Smooth muscle cell (in vitro differentiated cells): ENCODE measurements around the gene C20orf202. TPM values are rescaled to one million over a fixed set of nuclear protein-coding genes. Genes with fewer than 3 reads are reported as not detected.

Experiments used
- DNase-seq: peaks from one replicate; lab custom pipeline; 2025; ENCODE audit not compliant: unreplicated experiment; lab: John Stamatoyannopoulos, UW
- H2AFZ ChIP-seq: fragments of 200-600 bp; sonication (generic); 2 replicates; pipeline ENCODE4 v1.6.0; 2016; ENCODE audit warnings: antibody characterized with exemption, low read depth, mild to moderate bottlenecking
- H3F3A ChIP-seq: fragments of 200-600 bp; sonication (generic); 2 replicates; pipeline ENCODE4 v1.6.0; 2017; ENCODE audit warnings: antibody characterized with exemption, low read depth
- H3K27ac ChIP-seq: fragments of 200-600 bp; sonication (generic); 2 replicates; pipeline ENCODE4 v1.5.1; 2016; ENCODE audit warnings: low read depth, mild to moderate bottlenecking
- H3K27me3 ChIP-seq: fragments of 200-600 bp; sonication (generic); 2 replicates; pipeline ENCODE4 v1.6.1; 2016; ENCODE audit warnings: low read depth, mild to moderate bottlenecking
- H3K36me3 ChIP-seq: fragments of 200-600 bp; sonication (generic); 2 replicates; pipeline ENCODE4 v1.5.1; 2016; ENCODE audit warnings: low read depth
- H3K4me1 ChIP-seq: fragments of 200-600 bp; sonication (generic); 2 replicates; pipeline ENCODE4 v1.5.1; 2016; ENCODE audit warnings: low read depth
- H3K4me2 ChIP-seq: fragments of 200-600 bp; sonication (generic); 2 replicates; pipeline ENCODE4 v1.6.0; 2016; ENCODE audit warnings: mild to moderate bottlenecking
- H3K4me3 ChIP-seq: fragments of 200-600 bp; sonication (generic); 2 replicates; pipeline ENCODE4 v1.5.1; 2016; ENCODE audit warnings: mild to moderate bottlenecking
- H3K79me2 ChIP-seq: fragments of 200-600 bp; sonication (generic); 2 replicates; pipeline ENCODE4 v1.6.0; 2016; ENCODE audit warnings: low read depth, mild to moderate bottlenecking
- H3K9ac ChIP-seq: fragments of 200-600 bp; sonication (generic); 2 replicates; pipeline ENCODE4 v1.6.0; 2016; ENCODE audit warnings: low read depth
- H3K9me3 ChIP-seq: fragments of 200-600 bp; sonication (generic); replicated peaks from 2 replicates; pipeline ENCODE4 v1.5.1; 2016; ENCODE audit warnings: low read depth
- H4K20me1 ChIP-seq: fragments of 200-600 bp; sonication (generic); 2 replicates; pipeline ENCODE4 v1.6.0; 2016; ENCODE audit warnings: low read depth
- WGBS: methylation state at CpG from one replicate; pipeline ENCODE4 v1.1.7; 2016; ENCODE audit warnings: low lambda C conversion rate; 5-methylcytosine and 5-hydroxymethylcytosine counted together
- polyA plus RNA-seq: library from polyadenylated mRNA; unstranded; fragments of >200 nt; fragmentation: Nextera tagmentation; extraction: Ambion mirVana; gene quantifications from 2 replicates; pipeline ENCODE4 v1.2.1, GENCODE V29; 2016
- total RNA-seq: library from RNA; depleted of rRNA; stranded (reverse); fragments of >200 nt; gene quantifications from 2 replicates; pipeline ENCODE4 v1.2.3, GENCODE V29; 2014
- TF ChIP-seq, protein P1 (sequence below): fragments of 200-600 bp; sonication (generic); IDR thresholded peaks from 2 replicates; pipeline ENCODE4 v1.5.1; 2017; ENCODE audit warnings: borderline replicate concordance, mild to moderate bottlenecking, antibody characterized with exemption; ENCODE audit not compliant: insufficient read depth, poor library complexity, severe bottlenecking

The C20orf202 gene
- total and polyA plus RNA-seq, 2 experiments from 2014 or later = not detected

- Histone ChIP-seq H3K27me3 (peaks cover 41% of the 10 kb centered on the region), H3K27ac (no peak overlapping the region)
- TF ChIP-seq, protein P1, sequence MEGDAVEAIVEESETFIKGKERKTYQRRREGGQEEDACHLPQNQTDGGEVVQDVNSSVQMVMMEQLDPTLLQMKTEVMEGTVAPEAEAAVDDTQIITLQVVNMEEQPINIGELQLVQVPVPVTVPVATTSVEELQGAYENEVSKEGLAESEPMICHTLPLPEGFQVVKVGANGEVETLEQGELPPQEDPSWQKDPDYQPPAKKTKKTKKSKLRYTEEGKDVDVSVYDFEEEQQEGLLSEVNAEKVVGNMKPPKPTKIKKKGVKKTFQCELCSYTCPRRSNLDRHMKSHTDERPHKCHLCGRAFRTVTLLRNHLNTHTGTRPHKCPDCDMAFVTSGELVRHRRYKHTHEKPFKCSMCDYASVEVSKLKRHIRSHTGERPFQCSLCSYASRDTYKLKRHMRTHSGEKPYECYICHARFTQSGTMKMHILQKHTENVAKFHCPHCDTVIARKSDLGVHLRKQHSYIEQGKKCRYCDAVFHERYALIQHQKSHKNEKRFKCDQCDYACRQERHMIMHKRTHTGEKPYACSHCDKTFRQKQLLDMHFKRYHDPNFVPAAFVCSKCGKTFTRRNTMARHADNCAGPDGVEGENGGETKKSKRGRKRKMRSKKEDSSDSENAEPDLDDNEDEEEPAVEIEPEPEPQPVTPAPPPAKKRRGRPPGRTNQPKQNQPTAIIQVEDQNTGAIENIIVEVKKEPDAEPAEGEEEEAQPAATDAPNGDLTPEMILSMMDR = no peak
Measured at GRCh38 chr20:1187605-1188171, 15.6 kb upstream of the C20orf202 start.

DNA sequence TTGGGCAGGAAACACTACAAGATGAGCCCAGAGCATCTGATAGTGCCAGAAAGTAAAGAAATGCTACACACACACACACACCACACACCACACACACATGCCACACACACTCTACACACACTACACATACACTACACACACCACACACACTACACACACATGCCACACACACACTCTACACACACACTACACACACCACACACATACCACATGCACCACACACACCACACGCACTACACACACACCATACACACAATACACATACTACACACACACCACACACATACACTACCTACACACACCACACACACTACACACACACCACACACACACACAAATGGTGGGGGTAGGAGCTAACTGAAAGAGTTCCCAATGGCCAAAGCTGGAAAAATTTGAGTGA is 14.9 kb upstream of the C20orf202 start:
- TF ChIP-seq, protein P1 = no peak
- Histone ChIP-seq H3K9me3 (no peaks in the 10 kb centered on the region), H3F3A (no peaks in the 10 kb centered on the region), H3K4me3 (no peak overlapping the region), H3K79me2 (no peaks in the 10 kb centered on the region), H4K20me1 (no peaks in the 10 kb centered on the region), H3K36me3 (no peaks in the 10 kb centered on the region), H3K4me2 (no peak overlapping the region), H3K4me1 (no peaks in the 10 kb centered on the region), H3K27ac (no peak overlapping the region), H3K9ac (no peak overlapping the region), H3K27me3 (peaks cover 34% of the 10 kb centered on the region), H2AFZ (no peak overlapping the region)
- WGBS = 100% methylated on average over 1 of the region's 1 CpG
- DNase-seq = no peak

More at GRCh38 chr20:1187605-1188171, 15.6 kb upstream of the C20orf202 start:
- Histone ChIP-seq H3K9ac (no peak overlapping the region), H3K4me3 (no peak overlapping the region), H3K36me3 (no peaks in the 10 kb centered on the region), H3K9me3 (no peaks in the 10 kb centered on the region), H3K4me2 (no peak overlapping the region), H2AFZ (no peak overlapping the region), H3K79me2 (no peaks in the 10 kb centered on the region), H4K20me1 (no peaks in the 10 kb centered on the region), H3F3A (no peaks in the 10 kb centered on the region), H3K4me1 (no peaks in the 10 kb centered on the region)
- WGBS = 48% methylated on average over 4 of the region's 4 CpGs
- DNase-seq = no peak

GRCh38 chr20:1189827-1190226 is 13.4 kb upstream of the C20orf202 start:
- H3K4me1 ChIP-seq = no peaks in the 10 kb centered on the region

More at GRCh38 chr20:1189827-1190226, 13.4 kb upstream of the C20orf202 start:
- 100% methylated on average over 1 of the region's 1 CpG for WGBS
- no peaks in the 10 kb centered on the region for H3F3A ChIP-seq
- TF ChIP-seq, protein P1 = no peak
- H3K4me2 ChIP-seq = no peak overlapping the region
- H3K9me3 ChIP-seq = no peaks in the 10 kb centered on the region
- DNase-seq = no peak
- no peaks in the 10 kb centered on the region for H3K79me2 ChIP-seq
- H3K36me3 ChIP-seq = no peaks in the 10 kb centered on the region
- no peaks in the 10 kb centered on the region for H4K20me1 ChIP-seq
- no peak overlapping the region for H3K4me3 ChIP-seq
- H2AFZ ChIP-seq = no peak overlapping the region
- H3K27me3 ChIP-seq = peaks cover 20% of the 10 kb centered on the region
- H3K27ac ChIP-seq = no peak overlapping the region
- H3K9ac ChIP-seq = no peak overlapping the region
